CD1c-positive myeloid dendritic cell (primary cell): Measurements from ENCODE around the gene TEN1.

Source experiments
- DNase-seq: peaks from one replicate; pipeline ENCODE4 v3.0.0-alpha.2; 2016; ENCODE audit errors: extremely low spot score

Gene TEN1

GRCh38 chr17:76005263-76006149 lies 26.5 kb downstream of the TEN1 start:
- DNase-seq: peak; percentile 83

GRCh38 chr17:76007131-76007849 lies 28.2 kb downstream of the TEN1 start:
- DNase-seq: no peak

- DNase-seq: no peak
Observed at GRCh38 chr17:76007850-76008165, 28.8 kb downstream of the TEN1 start.

GRCh38 chr17:76008208-76008607 lies 29.2 kb downstream of the TEN1 start:
- DNase-seq: no peak

GRCh38 chr17:76008630-76009425 lies 29.8 kb downstream of the TEN1 start:
- no peak for DNase-seq

- no peak for DNase-seq
Observed at GRCh38 chr17:76009447-76009846, 30.4 kb downstream of the TEN1 start.

- no peak for DNase-seq
Observed at GRCh38 chr17:76009969-76010661, 31.1 kb downstream of the TEN1 start.

GRCh38 chr17:76011951-76012350 lies 32.9 kb downstream of the TEN1 start:
- DNase-seq: no peak

GRCh38 chr17:76013377-76013932 lies 34.4 kb downstream of the TEN1 start:
- DNase-seq: no peak

GRCh38 chr17:76014100-76014924 lies 35.3 kb downstream of the TEN1 start:
- DNase-seq: peak; percentile 79

GRCh38 chr17:76014925-76015261 lies 35.9 kb downstream of the TEN1 start:
- no peak for DNase-seq

- DNase-seq: no peak
Observed at GRCh38 chr17:76017481-76018339, 38.7 kb downstream of the TEN1 start.

GRCh38 chr17:76018340-76018680 lies 39.3 kb downstream of the TEN1 start:
- DNase-seq: no peak

- no peak for DNase-seq
Observed at GRCh38 chr17:76018801-76019200, 39.8 kb downstream of the TEN1 start.

- no peak for DNase-seq
Observed at GRCh38 chr17:76019833-76020467, 40.9 kb downstream of the TEN1 start.

GRCh38 chr17:76022285-76022684 lies 43.2 kb downstream of the TEN1 start:
- DNase-seq: no peak

- DNase-seq: no peak
Observed at GRCh38 chr17:76022973-76023899, 44.2 kb downstream of the TEN1 start.

- DNase-seq: no peak
Observed at GRCh38 chr17:76023900-76024237, 44.8 kb downstream of the TEN1 start.
